Mesothelial cell of epicardium (in vitro differentiated cells): ENCODE measurements around the gene GATAD2B. TPM values are rescaled to one million over a fixed set of nuclear protein-coding genes. Genes with fewer than 3 reads are reported as not detected.
"Not testable (repeated sequence)": the region's sequence is repeated elsewhere in the genome, so short reads cannot be mapped to it uniquely, and the experiment has no call there.

Source experiments
- DNase-seq, 2 experiments: peaks; one replicate each; pipeline ENCODE4 v3.0.0; 2021; ENCODE audit warnings: low spot score in 2 of 2; ENCODE audit not compliant: unreplicated experiment in 2 of 2
- H3K27ac Mint-ChIP-seq: 2 replicates; pipeline ENCODE4 v1.8.0; 2021; ENCODE audit warnings: mixed read lengths
- H3K27me3 Mint-ChIP-seq: 2 replicates; pipeline ENCODE4 v1.8.0; 2021; ENCODE audit warnings: low read depth, mixed read lengths
- H3K36me3 Mint-ChIP-seq: 2 replicates; pipeline ENCODE4 v1.8.0; 2021; ENCODE audit warnings: mixed read lengths
- H3K4me1 Mint-ChIP-seq: 2 replicates; pipeline ENCODE4 v1.8.0; 2021; ENCODE audit warnings: mixed read lengths
- H3K4me3 Mint-ChIP-seq: 2 replicates; pipeline ENCODE4 v1.8.0; 2021; ENCODE audit warnings: mild to moderate bottlenecking, moderate library complexity, mixed read lengths
- H3K9me3 Mint-ChIP-seq: 2 replicates; pipeline ENCODE4 v1.8.0; 2021; ENCODE audit warnings: mixed read lengths
- total RNA-seq: library from RNA; stranded (reverse); gene quantifications from 3 replicates; pipeline ENCODE4 v1.2.1, GENCODE V29; 2021
- TF ChIP-seq, protein P1 (sequence below): fragments of 200-600 bp; sonication (generic); IDR thresholded peaks from one replicate; pipeline ENCODE4 v1.5.0; 2021; ENCODE audit warnings: antibody characterized with exemption; ENCODE audit not compliant: unreplicated experiment

The GATAD2B gene
- total RNA-seq, 1 donor from 2014 or later, result 77.3 TPM

- DNase-seq, result no peak
- peaks cover 5% of the 10 kb centered on the region for H3K9me3 Mint-ChIP-seq
- H3K4me3 Mint-ChIP-seq, result no peak overlapping the region
- H3K27me3 Mint-ChIP-seq, result no peaks in the 10 kb centered on the region
- TF ChIP-seq, protein P1, sequence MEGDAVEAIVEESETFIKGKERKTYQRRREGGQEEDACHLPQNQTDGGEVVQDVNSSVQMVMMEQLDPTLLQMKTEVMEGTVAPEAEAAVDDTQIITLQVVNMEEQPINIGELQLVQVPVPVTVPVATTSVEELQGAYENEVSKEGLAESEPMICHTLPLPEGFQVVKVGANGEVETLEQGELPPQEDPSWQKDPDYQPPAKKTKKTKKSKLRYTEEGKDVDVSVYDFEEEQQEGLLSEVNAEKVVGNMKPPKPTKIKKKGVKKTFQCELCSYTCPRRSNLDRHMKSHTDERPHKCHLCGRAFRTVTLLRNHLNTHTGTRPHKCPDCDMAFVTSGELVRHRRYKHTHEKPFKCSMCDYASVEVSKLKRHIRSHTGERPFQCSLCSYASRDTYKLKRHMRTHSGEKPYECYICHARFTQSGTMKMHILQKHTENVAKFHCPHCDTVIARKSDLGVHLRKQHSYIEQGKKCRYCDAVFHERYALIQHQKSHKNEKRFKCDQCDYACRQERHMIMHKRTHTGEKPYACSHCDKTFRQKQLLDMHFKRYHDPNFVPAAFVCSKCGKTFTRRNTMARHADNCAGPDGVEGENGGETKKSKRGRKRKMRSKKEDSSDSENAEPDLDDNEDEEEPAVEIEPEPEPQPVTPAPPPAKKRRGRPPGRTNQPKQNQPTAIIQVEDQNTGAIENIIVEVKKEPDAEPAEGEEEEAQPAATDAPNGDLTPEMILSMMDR, result no peak
- no peaks in the 10 kb centered on the region for H3K4me1 Mint-ChIP-seq
- H3K27ac Mint-ChIP-seq, result no peak overlapping the region
- H3K36me3 Mint-ChIP-seq, result peaks cover 23% of the 10 kb centered on the region
Measured at GRCh38 chr1:153903841-153904455, 18.8 kb downstream of the GATAD2B start.

DNA sequence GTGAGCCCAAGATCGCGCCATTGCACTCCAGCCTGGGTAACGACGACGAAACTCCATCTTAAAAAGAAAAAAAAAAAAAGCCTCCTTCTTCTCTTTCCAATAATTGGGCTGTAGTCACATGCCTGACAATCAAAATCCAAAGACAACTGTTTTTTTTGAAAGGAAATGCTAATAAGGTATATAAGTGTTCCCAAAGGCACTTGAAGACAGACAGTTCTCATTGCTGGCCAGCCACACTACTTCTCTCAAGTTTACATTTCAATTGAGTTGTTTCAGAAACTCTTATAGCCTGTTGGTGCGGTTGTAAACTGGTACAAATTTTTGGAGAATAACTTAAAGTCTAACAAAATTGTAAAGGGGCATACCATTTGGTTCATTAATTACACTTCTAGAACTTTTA, 23.3 kb downstream of the GATAD2B start:
- TF ChIP-seq, protein P1, result no peak
- Mint-ChIP-seq H3K4me1 (no peaks in the 10 kb centered on the region), H3K9me3 (no peaks in the 10 kb centered on the region), H3K27ac (no peak overlapping the region), H3K27me3 (no peaks in the 10 kb centered on the region), H3K4me3 (no peak overlapping the region), H3K36me3 (peaks cover 10% of the 10 kb centered on the region)
- no peak for DNase-seq

DNA sequence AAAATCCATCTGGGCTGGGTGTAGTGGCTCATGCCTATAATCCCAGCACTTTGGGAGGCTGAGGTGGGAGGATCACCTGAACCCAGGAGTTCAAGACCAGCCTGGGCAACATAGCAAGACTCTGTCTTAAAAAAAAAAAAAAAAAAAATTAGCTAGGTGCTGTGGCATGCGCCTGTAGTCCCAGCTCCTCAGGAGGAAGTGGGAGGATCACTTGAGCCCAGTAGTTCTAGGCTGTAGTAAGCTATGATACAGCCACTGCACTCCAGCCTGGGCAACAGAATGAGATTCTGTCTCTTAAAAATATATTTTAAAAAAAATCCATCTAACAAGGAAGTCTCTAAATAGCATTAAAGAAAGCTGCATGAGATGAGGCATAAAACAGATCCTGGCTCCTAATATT, 26.9 kb downstream of the GATAD2B start:
- not testable (repeated sequence) for H3K27ac Mint-ChIP-seq, DNase-seq

GRCh38 chr1:153891042-153891441, 31.7 kb downstream of the GATAD2B start:
- peaks cover 16% of the 10 kb centered on the region for H3K36me3 Mint-ChIP-seq

More for the DNA sequence above, 26.9 kb downstream of the GATAD2B start:
- not testable (repeated sequence) for H3K4me1 Mint-ChIP-seq, H3K27me3 Mint-ChIP-seq, H3K9me3 Mint-ChIP-seq, H3K4me3 Mint-ChIP-seq
- peaks cover 19% of the 10 kb centered on the region for H3K36me3 Mint-ChIP-seq

DNA sequence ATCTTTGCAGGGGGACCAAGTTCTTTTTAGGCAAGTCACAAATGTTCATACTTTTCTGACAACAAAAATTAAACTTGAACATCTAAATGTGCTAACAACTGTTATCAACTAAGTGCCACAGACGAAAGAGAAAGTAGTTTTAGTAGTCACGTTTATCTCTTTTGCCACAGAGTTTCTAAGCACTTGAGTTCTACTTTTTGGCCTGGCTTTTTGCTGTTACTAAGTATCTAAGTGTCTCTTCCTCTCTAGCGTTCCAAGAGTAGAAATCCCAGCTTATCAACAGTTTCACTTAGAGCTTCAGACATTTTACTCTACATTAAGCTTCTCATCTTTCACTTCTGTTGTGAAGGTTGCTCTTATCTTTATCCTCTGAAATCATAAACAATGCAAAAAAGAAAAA, 34.2 kb downstream of the GATAD2B start:
- no peaks in the 10 kb centered on the region for H3K27me3 Mint-ChIP-seq
- H3K9me3 Mint-ChIP-seq, result no peaks in the 10 kb centered on the region
- H3K4me3 Mint-ChIP-seq, result no peak overlapping the region
- no peak for DNase-seq
- peak overlapping the region; percentile 68 for H3K27ac Mint-ChIP-seq
- H3K36me3 Mint-ChIP-seq, result peaks cover 19% of the 10 kb centered on the region
- TF ChIP-seq, protein P1, result no peak
- H3K4me1 Mint-ChIP-seq, result peaks cover 10% of the 10 kb centered on the region

More at GRCh38 chr1:153891042-153891441, 31.7 kb downstream of the GATAD2B start:
- not testable (repeated sequence) for H3K4me3 Mint-ChIP-seq, H3K9me3 Mint-ChIP-seq, DNase-seq, H3K4me1 Mint-ChIP-seq, H3K27me3 Mint-ChIP-seq
- H3K27ac Mint-ChIP-seq, result peak overlapping the region; percentile 30

DNA sequence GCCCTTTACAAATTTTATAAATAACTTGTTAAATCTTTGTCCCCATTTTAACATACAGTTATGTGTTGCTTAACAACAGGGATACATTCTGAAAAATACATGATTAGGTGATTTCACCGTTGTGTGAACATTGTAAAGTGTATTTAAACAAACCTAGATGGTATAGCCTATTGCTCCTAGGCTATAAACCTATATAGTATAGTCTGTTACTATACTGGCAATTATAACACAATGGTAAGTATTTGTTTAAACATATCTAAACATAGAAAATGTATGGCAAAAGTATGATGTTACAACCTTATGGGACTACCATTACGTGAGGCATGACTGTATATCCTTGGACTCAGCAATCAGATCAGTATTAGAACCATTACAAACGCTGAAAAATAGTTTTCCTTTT, 36.6 kb downstream of the GATAD2B start:
- no peak overlapping the region for H3K4me3 Mint-ChIP-seq
- no peak overlapping the region for H3K27ac Mint-ChIP-seq
- TF ChIP-seq, protein P1, result no peak
- H3K36me3 Mint-ChIP-seq, result peaks cover 14% of the 10 kb centered on the region
- no peaks in the 10 kb centered on the region for H3K27me3 Mint-ChIP-seq
- peaks cover 10% of the 10 kb centered on the region for H3K4me1 Mint-ChIP-seq
- H3K9me3 Mint-ChIP-seq, result no peaks in the 10 kb centered on the region
- DNase-seq, result no peak

DNA sequence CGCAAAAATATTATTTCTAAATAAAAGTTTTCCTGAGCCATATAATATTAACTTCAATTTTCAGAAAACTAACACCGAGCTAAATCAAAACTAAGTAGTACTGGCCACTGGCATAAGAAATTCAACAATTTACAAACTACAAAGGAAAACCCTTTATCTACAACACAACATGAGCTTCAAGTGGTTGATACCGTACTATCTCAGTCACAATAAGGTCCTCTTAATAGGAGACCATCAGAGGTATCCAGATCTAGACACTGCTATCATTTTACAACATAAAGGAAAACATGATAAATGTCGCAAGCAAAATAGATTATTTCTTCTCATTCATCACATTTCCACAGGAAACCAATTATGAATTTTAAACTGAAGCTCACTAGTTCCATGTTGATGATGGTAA, 39.5 kb downstream of the GATAD2B start:
- no peaks in the 10 kb centered on the region for H3K9me3 Mint-ChIP-seq
- no peak overlapping the region for H3K27ac Mint-ChIP-seq
- no peak for DNase-seq
- TF ChIP-seq, protein P1, result no peak
- H3K27me3 Mint-ChIP-seq, result no peaks in the 10 kb centered on the region
- H3K4me1 Mint-ChIP-seq, result peaks cover 4% of the 10 kb centered on the region
- H3K36me3 Mint-ChIP-seq, result peaks cover 8% of the 10 kb centered on the region
- no peak overlapping the region for H3K4me3 Mint-ChIP-seq
